ENCODE results near the gene MPI.
A peak's percentile ranks its signal among the peaks of the same experiment; 100 is the strongest.
"Not testable (repeated sequence)": the region's sequence is repeated elsewhere in the genome, so short reads cannot be mapped to it uniquely, and the experiment has no call there.

Gene MPI

GRCh38 chr15:74882528-74882927 is 7.3 kb upstream of the MPI start:
- Histone ChIP-seq H3K4me3 (ENCODE audit: low read length) (no peak overlapping the region), H3K27me3 (ENCODE audit: insufficient read depth, low read length) (no peaks in the 10 kb centered on the region), H3K9me3 (ENCODE audit: insufficient read depth, low read depth, low read length) (peaks cover 4% of the 10 kb centered on the region), H3K9ac (ENCODE audit: low read depth, low read length) (no peak overlapping the region), H3K36me3 (ENCODE audit: insufficient read depth, low read depth, low read length) (no peaks in the 10 kb centered on the region), H3K4me1 (ENCODE audit: insufficient read depth, low read length) (no peaks in the 10 kb centered on the region), H3K27ac (ENCODE audit: low read length) (no peak overlapping the region)

- Histone ChIP-seq H3K9me3 (ENCODE audit: insufficient read depth, low read depth, low read length) (peaks cover 4% of the 10 kb centered on the region), H3K9ac (ENCODE audit: low read depth, low read length) (no peak overlapping the region), H3K36me3 (ENCODE audit: insufficient read depth, low read depth, low read length) (no peaks in the 10 kb centered on the region), H3K27me3 (ENCODE audit: insufficient read depth, low read length) (no peaks in the 10 kb centered on the region; the same call in 1 of the 2 replicates), H3K4me3 (ENCODE audit: low read length) (no peak overlapping the region), H3K27ac (ENCODE audit: low read length) (no peak overlapping the region), H3K4me1 (ENCODE audit: insufficient read depth, low read length) (no peaks in the 10 kb centered on the region)
Measured at GRCh38 chr15:74884428-74885223, 5.2 kb upstream of the MPI start.

GRCh38 chr15:74885461-74885860 is 4.4 kb upstream of the MPI start:
- H3K27me3 ChIP-seq (ENCODE audit: insufficient read depth, low read length): no peaks in the 10 kb centered on the region; the same call in 1 of the 2 replicates
- no peaks in the 10 kb centered on the region for H3K36me3 ChIP-seq (ENCODE audit: insufficient read depth, low read depth, low read length)
- H3K9me3 ChIP-seq (ENCODE audit: insufficient read depth, low read depth, low read length): peaks cover 4% of the 10 kb centered on the region
- no peak overlapping the region for H3K4me3 ChIP-seq (ENCODE audit: low read length)
- no peak overlapping the region for H3K27ac ChIP-seq (ENCODE audit: low read length)
- H3K4me1 ChIP-seq (ENCODE audit: insufficient read depth, low read length): no peaks in the 10 kb centered on the region
- no peak overlapping the region for H3K9ac ChIP-seq (ENCODE audit: low read depth, low read length)

GRCh38 chr15:74887537-74888193 is 2.2 kb upstream of the MPI start:
- not testable (repeated sequence) for H3K9ac ChIP-seq (ENCODE audit: low read depth, low read length); H3K27ac ChIP-seq (ENCODE audit: low read length)

GRCh38 chr15:74888716-74889115 is 1.1 kb upstream of the MPI start:
- Histone ChIP-seq H3K4me3 (ENCODE audit: low read length) (no peak overlapping the region), H3K9me3 (ENCODE audit: insufficient read depth, low read depth, low read length) (no peaks in the 10 kb centered on the region), H3K36me3 (ENCODE audit: insufficient read depth, low read depth, low read length) (peaks cover 24% of the 10 kb centered on the region), H3K27ac (ENCODE audit: low read length) (no peak overlapping the region), H3K27me3 (ENCODE audit: insufficient read depth, low read length) (no peaks in the 10 kb centered on the region; the same call in 1 of the 2 replicates), H3K9ac (ENCODE audit: low read depth, low read length) (no peak overlapping the region), H3K4me1 (ENCODE audit: insufficient read depth, low read length) (no peaks in the 10 kb centered on the region)

More at GRCh38 chr15:74887537-74888193, 2.2 kb upstream of the MPI start:
- not testable (repeated sequence) for H3K27me3 ChIP-seq (ENCODE audit: insufficient read depth, low read length); H3K4me3 ChIP-seq (ENCODE audit: low read length); H3K4me1 ChIP-seq (ENCODE audit: insufficient read depth, low read length); H3K9me3 ChIP-seq (ENCODE audit: insufficient read depth, low read depth, low read length)
- H3K36me3 ChIP-seq (ENCODE audit: insufficient read depth, low read depth, low read length): peaks cover 13% of the 10 kb centered on the region; the same call in 1 of the 2 replicates

- Histone ChIP-seq H3K9ac (ENCODE audit: low read depth, low read length) (peak overlapping the region; percentile 85; the same call in 1 of the 2 replicates), H3K9me3 (ENCODE audit: insufficient read depth, low read depth, low read length) (no peaks in the 10 kb centered on the region), H3K36me3 (ENCODE audit: insufficient read depth, low read depth, low read length) (peaks cover 24% of the 10 kb centered on the region), H3K4me3 (ENCODE audit: low read length) (peak overlapping the region; percentile 89), H3K27me3 (ENCODE audit: insufficient read depth, low read length) (no peaks in the 10 kb centered on the region; the same call in 1 of the 2 replicates), H3K4me1 (ENCODE audit: insufficient read depth, low read length) (no peaks in the 10 kb centered on the region), H3K27ac (ENCODE audit: low read length) (no peak overlapping the region)
Measured at GRCh38 chr15:74889390-74889882, 406 bp upstream of the MPI start.

- Histone ChIP-seq H3K4me1 (ENCODE audit: insufficient read depth, low read length) (no peaks in the 10 kb centered on the region), H3K9ac (ENCODE audit: low read depth, low read length) (peak overlapping the region; percentile 85; the same call in 1 of the 2 replicates), H3K27ac (ENCODE audit: low read length) (no peak overlapping the region), H3K36me3 (ENCODE audit: insufficient read depth, low read depth, low read length) (peaks cover 24% of the 10 kb centered on the region), H3K9me3 (ENCODE audit: insufficient read depth, low read depth, low read length) (no peaks in the 10 kb centered on the region), H3K27me3 (ENCODE audit: insufficient read depth, low read length) (no peaks in the 10 kb centered on the region; the same call in 1 of the 2 replicates), H3K4me3 (ENCODE audit: low read length) (peak overlapping the region; percentile 89)
Measured at GRCh38 chr15:74890665-74890960, 771 bp downstream of the MPI start.

- no peaks in the 10 kb centered on the region for H3K4me1 ChIP-seq (ENCODE audit: insufficient read depth, low read length)
- no peak overlapping the region for H3K27ac ChIP-seq (ENCODE audit: low read length)
- peaks cover 28% of the 10 kb centered on the region for H3K36me3 ChIP-seq (ENCODE audit: insufficient read depth, low read depth, low read length)
- H3K9ac ChIP-seq (ENCODE audit: low read depth, low read length): no peak overlapping the region
- no peaks in the 10 kb centered on the region for H3K9me3 ChIP-seq (ENCODE audit: insufficient read depth, low read depth, low read length)
- no peak overlapping the region for H3K4me3 ChIP-seq (ENCODE audit: low read length)
- no peaks in the 10 kb centered on the region; the same call in 1 of the 2 replicates for H3K27me3 ChIP-seq (ENCODE audit: insufficient read depth, low read length)
Measured at GRCh38 chr15:74891469-74891868, 1.6 kb downstream of the MPI start.

GRCh38 chr15:74892313-74892712 is 2.5 kb downstream of the MPI start:
- Histone ChIP-seq H3K4me1 (ENCODE audit: insufficient read depth, low read length) (no peaks in the 10 kb centered on the region), H3K9me3 (ENCODE audit: insufficient read depth, low read depth, low read length) (no peaks in the 10 kb centered on the region), H3K36me3 (ENCODE audit: insufficient read depth, low read depth, low read length) (peaks cover 36% of the 10 kb centered on the region), H3K4me3 (ENCODE audit: low read length) (no peak overlapping the region), H3K27ac (ENCODE audit: low read length) (no peak overlapping the region), H3K27me3 (ENCODE audit: insufficient read depth, low read length) (no peaks in the 10 kb centered on the region; the same call in 1 of the 2 replicates), H3K9ac (ENCODE audit: low read depth, low read length) (no peak overlapping the region)

- H3K4me1 ChIP-seq (ENCODE audit: insufficient read depth, low read length): no peaks in the 10 kb centered on the region
- no peaks in the 10 kb centered on the region; the same call in 1 of the 2 replicates for H3K27me3 ChIP-seq (ENCODE audit: insufficient read depth, low read length)
- H3K27ac ChIP-seq (ENCODE audit: low read length): no peak overlapping the region
- no peaks in the 10 kb centered on the region for H3K9me3 ChIP-seq (ENCODE audit: insufficient read depth, low read depth, low read length)
- no peak overlapping the region for H3K9ac ChIP-seq (ENCODE audit: low read depth, low read length)
- peaks cover 42% of the 10 kb centered on the region for H3K36me3 ChIP-seq (ENCODE audit: insufficient read depth, low read depth, low read length)
- H3K4me3 ChIP-seq (ENCODE audit: low read length): no peak overlapping the region
Measured at GRCh38 chr15:74892931-74893330, 3.1 kb downstream of the MPI start.

- no peak overlapping the region for H3K4me3 ChIP-seq (ENCODE audit: low read length)
- H3K27me3 ChIP-seq (ENCODE audit: insufficient read depth, low read length): no peaks in the 10 kb centered on the region; the same call in 1 of the 2 replicates
- peaks cover 45% of the 10 kb centered on the region for H3K36me3 ChIP-seq (ENCODE audit: insufficient read depth, low read depth, low read length)
- no peak overlapping the region for H3K27ac ChIP-seq (ENCODE audit: low read length)
- no peaks in the 10 kb centered on the region for H3K9me3 ChIP-seq (ENCODE audit: insufficient read depth, low read depth, low read length)
- H3K9ac ChIP-seq (ENCODE audit: low read depth, low read length): no peak overlapping the region
- no peaks in the 10 kb centered on the region for H3K4me1 ChIP-seq (ENCODE audit: insufficient read depth, low read length)
Measured at GRCh38 chr15:74893627-74894026, 3.8 kb downstream of the MPI start.

GRCh38 chr15:74894383-74894782 is 4.5 kb downstream of the MPI start:
- H3K27ac ChIP-seq (ENCODE audit: low read length); H3K4me3 ChIP-seq (ENCODE audit: low read length); H3K4me1 ChIP-seq (ENCODE audit: insufficient read depth, low read length); H3K27me3 ChIP-seq (ENCODE audit: insufficient read depth, low read length); H3K9me3 ChIP-seq (ENCODE audit: insufficient read depth, low read depth, low read length); H3K9ac ChIP-seq (ENCODE audit: low read depth, low read length): not testable (repeated sequence)
- peaks cover 53% of the 10 kb centered on the region for H3K36me3 ChIP-seq (ENCODE audit: insufficient read depth, low read depth, low read length)
